K562 (cell line): Measurements from ENCODE around the gene SLC26A3. TPM values are rescaled to one million over a fixed set of nuclear protein-coding genes. Genes with fewer than 3 reads are reported as not detected.
A peak's percentile ranks its signal among the peaks of the same experiment; 100 is the strongest.

ENCODE experiments used
- ERF ChIP-seq: fragments of 450-650 bp; formaldehyde crosslinking; IDR thresholded peaks from 2 replicates; pipeline ENCODE4 v1.4.0; 2020; ENCODE audit warnings: mild to moderate bottlenecking, mixed read lengths
- EZH2 ChIP-seq: IDR thresholded peaks from 2 replicates; pipeline ENCODE4 v1.6.1; 2012; ENCODE audit warnings: low read depth, mild to moderate bottlenecking, inconsistent platforms, low read length, borderline replicate concordance
- NFATC3 ChIP-seq: fragments of 450-650 bp; IDR thresholded peaks from 2 replicates; pipeline ENCODE4 v1.6.1; 2017; ENCODE audit warnings: mild to moderate bottlenecking
- NKRF ChIP-seq: fragments of 450-650 bp; IDR thresholded peaks from 2 replicates; pipeline ENCODE4 v1.6.1; 2016; ENCODE audit warnings: borderline replicate concordance
- NR4A1 ChIP-seq, 2 experiments: fragments of 250-450 bp in 1 of 2; fragments of 450-650 bp in 1 of 2; sonication (Bioruptor Pico) in 1 of 2; IDR thresholded peaks; 2 replicates each; pipeline versions ENCODE4 v1.4.0 to v1.6.1; 2016 to 2020; ENCODE audit warnings: mild to moderate bottlenecking in 2 of 2, missing compliant biosample characterization in 1 of 2, missing genetic modification characterization in 1 of 2, moderate library complexity in 1 of 2
- SMARCE1 ChIP-seq: fragments of 450-650 bp; IDR thresholded peaks from 2 replicates; pipeline ENCODE4 v1.7.1; 2016; ENCODE audit warnings: mild to moderate bottlenecking
- SP1 ChIP-seq: sonication (generic); formaldehyde crosslinking; IDR thresholded peaks from 2 replicates; pipeline ENCODE4 v1.8.1; 2022; ENCODE audit warnings: mild to moderate bottlenecking, missing genetic modification reagents
- TAF7 ChIP-seq: fragments of 450-650 bp; IDR thresholded peaks from 2 replicates; pipeline ENCODE4 v1.6.1; 2016; ENCODE audit warnings: missing genetic modification characterization, missing compliant biosample characterization
- ZNF232 ChIP-seq: sonication (generic); formaldehyde crosslinking; IDR thresholded peaks from 2 replicates; pipeline ENCODE4 v1.8.0; 2022; ENCODE audit warnings: mild to moderate bottlenecking, missing genetic modification reagents
- polyA plus RNA-seq, 8 experiments: library from polyadenylated mRNA; depleted of rRNA in 4 of 8; stranded (reverse) in 5 of 8; unstranded in 3 of 8; fragments of >200 nt; fragmentation: Nextera tagmentation in 2 of 8; fragmentation: Illumina TruSeq in 1 of 8; extraction: Ambion mirVana in 2 of 8; extraction: Trizol in 1 of 8; gene quantifications; 2 replicates each; pipeline versions ENCODE4 v1.2.1 to v1.2.3, GENCODE V29; 2011 to 2014; ENCODE audit warnings: inconsistent platforms in 1 of 8, missing spikeins in 1 of 8
- total RNA-seq, 7 experiments: library from RNA; depleted of rRNA in 6 of 7; stranded (reverse); fragments of >200 nt in 6 of 7; fragmentation: Illumina TruSeq in 2 of 7; extraction: Trizol in 2 of 7; gene quantifications; 2 replicates each; pipeline versions ENCODE4 v1.2.1 to v1.2.3, GENCODE V29; 2011 to 2021; ENCODE audit warnings: low replicate concordance in 1 of 7

The SLC26A3 gene
- total and polyA plus RNA-seq, 9 of the 15 experiments (the other 6 are each of a cell fraction or from before 2014, with no cell fraction given): 0.86 TPM; not detected in 8

DNA sequence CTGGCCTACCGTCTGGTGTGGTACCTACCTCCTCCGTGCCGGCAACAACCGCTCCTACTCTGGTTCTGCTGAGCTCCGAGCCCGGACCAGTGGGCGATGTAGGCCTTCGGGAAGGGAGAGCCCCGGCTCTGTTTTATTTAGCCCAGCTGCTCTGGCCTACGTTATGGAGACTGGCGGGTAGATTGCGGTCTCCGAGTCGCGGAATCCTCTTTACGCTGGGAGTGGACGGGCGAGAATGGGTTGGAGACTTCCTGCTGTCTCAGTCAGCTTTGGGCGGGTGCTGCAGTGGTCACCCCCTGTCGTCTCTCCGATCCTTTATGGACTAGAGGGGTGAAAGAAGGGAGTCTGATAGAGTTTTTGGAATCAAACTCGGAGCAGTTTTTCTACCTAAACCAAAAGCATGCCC, 58.7 kb downstream of the SLC26A3 start (continued):
- TF ChIP-seq NKRF: 0 out of 2 replicates have a peak, but pooled peaks have one; percentile 6
- peak; percentile 85 for TF ChIP-seq NR4A1 (CRISPR knock-in tag; IDR thresholded peaks at IDR 0.05)
- no peak for TF ChIP-seq NR4A1 (tag; IDR thresholded peaks at IDR 0.05)
- no peak for TF ChIP-seq ZNF232
- no peak for TF ChIP-seq NFATC3
- TF ChIP-seq EZH2: no peak
- TF ChIP-seq ERF (CRISPR knock-in tag): peak; percentile 56; the same call in 1 of the 2 replicates
- TF ChIP-seq SP1 (CRISPR knock-in tag): no peak
- TF ChIP-seq TAF7 (tag): no peak
- peak; percentile 8; the same call in 1 of the 2 replicates for TF ChIP-seq SMARCE1
